ENCODE results near the gene FCER1G.

The FCER1G gene

DNA sequence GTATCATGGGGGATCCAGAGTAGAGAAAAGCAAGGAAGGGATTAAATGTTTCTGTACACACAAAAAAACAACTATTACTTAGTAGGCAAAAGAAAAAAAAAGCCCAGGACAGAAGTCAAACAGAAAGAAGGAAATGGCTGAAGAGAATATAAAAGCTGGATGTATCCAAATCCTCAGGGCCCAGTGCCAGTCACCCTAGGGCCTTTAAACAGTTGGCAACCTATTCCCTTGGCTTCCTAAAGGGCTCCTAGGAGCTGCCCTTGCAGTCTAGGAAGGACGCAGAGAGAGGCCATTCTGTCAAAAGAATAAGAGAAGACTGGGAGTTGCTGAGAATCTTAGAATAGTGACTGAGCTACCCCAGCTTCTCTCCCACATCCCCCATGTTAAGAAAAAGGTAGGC, 42.7 kb upstream of the FCER1G start:
- TF ChIP-seq, protein P1, sequence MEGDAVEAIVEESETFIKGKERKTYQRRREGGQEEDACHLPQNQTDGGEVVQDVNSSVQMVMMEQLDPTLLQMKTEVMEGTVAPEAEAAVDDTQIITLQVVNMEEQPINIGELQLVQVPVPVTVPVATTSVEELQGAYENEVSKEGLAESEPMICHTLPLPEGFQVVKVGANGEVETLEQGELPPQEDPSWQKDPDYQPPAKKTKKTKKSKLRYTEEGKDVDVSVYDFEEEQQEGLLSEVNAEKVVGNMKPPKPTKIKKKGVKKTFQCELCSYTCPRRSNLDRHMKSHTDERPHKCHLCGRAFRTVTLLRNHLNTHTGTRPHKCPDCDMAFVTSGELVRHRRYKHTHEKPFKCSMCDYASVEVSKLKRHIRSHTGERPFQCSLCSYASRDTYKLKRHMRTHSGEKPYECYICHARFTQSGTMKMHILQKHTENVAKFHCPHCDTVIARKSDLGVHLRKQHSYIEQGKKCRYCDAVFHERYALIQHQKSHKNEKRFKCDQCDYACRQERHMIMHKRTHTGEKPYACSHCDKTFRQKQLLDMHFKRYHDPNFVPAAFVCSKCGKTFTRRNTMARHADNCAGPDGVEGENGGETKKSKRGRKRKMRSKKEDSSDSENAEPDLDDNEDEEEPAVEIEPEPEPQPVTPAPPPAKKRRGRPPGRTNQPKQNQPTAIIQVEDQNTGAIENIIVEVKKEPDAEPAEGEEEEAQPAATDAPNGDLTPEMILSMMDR (IDR thresholded peaks at IDR 0.05; ENCODE audit: low read depth, low read length, missing control alignments) = no peak
- H3K4me3 ChIP-seq (ENCODE audit: low read depth, low read length) = no peak overlapping the region
- DNase-seq (ENCODE audit: low read depth) = no peak

DNA sequence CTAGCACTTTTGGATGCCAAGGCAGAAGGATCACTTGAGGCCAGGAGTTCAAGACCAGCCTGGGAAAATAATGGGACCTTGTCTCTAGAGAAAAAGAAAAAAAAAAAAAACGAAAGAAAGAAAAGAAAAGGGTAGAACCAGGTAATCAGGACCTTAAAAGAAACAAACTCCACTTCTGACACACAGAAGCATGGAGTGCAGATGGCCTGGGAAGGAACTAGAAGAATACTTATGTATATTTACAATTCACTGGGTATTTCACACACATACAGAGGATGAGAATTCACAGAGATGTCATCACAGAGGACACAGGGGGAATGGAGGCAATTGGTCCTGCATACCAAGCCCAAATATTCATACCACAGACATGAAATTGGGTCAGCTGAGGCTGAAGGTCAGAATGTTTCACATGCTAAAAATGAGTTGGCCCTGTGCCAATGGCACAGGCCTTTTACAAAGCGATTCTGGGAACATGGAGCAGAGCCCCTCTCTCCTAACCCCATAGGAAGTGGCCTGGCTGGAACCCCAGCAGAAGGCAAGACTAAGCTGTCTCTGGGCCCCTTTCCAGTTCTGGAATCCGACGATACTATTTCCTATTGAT, 42.2 kb upstream of the FCER1G start:
- DNase-seq (ENCODE audit: low read depth) = no peak
- H3K4me3 ChIP-seq (ENCODE audit: low read depth, low read length) = no peak overlapping the region
- TF ChIP-seq, protein P1 (IDR thresholded peaks at IDR 0.05; ENCODE audit: low read depth, low read length, missing control alignments) = no peak

DNA sequence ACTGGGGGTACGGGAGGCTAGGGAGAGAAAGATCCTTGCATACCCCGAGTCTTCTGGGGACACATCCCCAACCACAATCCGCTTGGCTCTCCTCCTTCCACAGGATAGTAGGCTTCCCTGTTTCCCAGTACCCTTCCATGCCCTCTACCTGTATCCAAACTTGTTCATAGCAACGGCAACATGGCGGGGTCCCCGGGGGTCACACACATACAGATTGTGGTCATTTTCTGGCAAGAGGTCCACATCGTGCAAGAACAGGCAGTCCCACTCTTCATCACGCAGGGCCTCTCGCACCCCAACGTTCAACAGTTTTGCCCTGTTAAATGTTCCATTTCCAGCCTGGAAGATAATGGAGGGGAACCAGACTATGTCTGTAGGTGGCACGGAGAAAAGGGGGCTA, 41.4 kb upstream of the FCER1G start:
- no peak for DNase-seq (ENCODE audit: low read depth)
- no peak overlapping the region for H3K4me3 ChIP-seq (ENCODE audit: low read depth, low read length)
- TF ChIP-seq, protein P1 (IDR thresholded peaks at IDR 0.05; ENCODE audit: low read depth, low read length, missing control alignments) = no peak

DNA sequence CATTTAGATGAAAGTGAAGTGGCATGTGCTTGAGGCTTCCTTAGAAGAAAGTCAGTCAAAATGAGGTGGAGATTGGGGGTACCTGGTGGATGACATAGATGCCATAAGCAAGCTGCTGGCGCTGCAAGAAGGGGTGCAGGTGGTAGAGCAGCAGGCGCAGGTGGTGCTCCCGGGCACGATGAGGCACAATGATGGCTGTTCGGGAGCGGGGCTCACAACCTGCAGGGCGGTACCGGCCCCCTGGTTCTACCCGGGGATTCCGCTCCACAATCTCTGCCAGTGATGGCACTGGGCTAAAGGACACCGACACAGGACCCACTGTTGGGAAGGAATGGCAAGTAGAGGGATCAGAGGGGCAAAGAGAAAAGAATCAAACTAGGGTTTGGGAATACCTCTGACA, 40.2 kb upstream of the FCER1G start:
- DNase-seq (ENCODE audit: low read depth) = no peak
- TF ChIP-seq, protein P1 (IDR thresholded peaks at IDR 0.05; ENCODE audit: low read depth, low read length, missing control alignments) = no peak
- no peak overlapping the region for H3K4me3 ChIP-seq (ENCODE audit: low read depth, low read length)

DNA sequence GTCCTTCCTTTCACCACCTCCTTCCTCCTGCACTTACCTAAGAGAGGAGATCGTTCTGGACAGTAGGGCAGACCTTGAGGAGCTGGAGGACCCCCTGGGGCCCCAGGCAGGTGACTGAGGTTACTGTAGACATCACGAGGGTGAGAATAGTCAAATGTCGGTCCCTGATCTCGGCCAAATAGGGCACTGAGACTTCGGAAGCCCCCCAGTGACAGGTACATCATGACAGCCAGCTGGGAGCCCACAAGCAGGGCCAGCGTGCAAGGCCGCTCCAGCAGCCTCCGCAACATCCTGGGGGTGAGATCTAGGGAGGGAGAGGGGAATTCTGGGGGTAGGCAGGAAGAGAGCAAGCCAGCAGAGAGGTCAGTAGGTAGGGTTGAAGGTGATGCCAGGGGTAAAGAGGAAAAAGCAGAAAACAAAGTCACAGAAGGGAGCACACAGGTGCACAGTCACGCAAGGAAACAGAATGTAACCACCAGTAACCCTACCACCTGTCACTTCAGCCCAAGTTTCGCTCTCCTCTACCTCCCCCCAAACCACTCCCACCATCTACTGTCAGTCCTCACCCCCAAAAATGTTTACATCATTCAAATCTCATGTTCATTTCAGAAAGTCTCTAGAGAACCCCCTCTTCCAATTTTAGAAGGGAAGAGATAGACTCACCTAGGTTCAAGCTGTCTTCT, 39.2 kb upstream of the FCER1G start:
- no peak for DNase-seq (ENCODE audit: low read depth)
- H3K4me3 ChIP-seq (ENCODE audit: low read depth, low read length) = peak overlapping the region; percentile 67
- TF ChIP-seq, protein P1 (IDR thresholded peaks at IDR 0.05; ENCODE audit: low read depth, low read length, missing control alignments) = no peak

DNA sequence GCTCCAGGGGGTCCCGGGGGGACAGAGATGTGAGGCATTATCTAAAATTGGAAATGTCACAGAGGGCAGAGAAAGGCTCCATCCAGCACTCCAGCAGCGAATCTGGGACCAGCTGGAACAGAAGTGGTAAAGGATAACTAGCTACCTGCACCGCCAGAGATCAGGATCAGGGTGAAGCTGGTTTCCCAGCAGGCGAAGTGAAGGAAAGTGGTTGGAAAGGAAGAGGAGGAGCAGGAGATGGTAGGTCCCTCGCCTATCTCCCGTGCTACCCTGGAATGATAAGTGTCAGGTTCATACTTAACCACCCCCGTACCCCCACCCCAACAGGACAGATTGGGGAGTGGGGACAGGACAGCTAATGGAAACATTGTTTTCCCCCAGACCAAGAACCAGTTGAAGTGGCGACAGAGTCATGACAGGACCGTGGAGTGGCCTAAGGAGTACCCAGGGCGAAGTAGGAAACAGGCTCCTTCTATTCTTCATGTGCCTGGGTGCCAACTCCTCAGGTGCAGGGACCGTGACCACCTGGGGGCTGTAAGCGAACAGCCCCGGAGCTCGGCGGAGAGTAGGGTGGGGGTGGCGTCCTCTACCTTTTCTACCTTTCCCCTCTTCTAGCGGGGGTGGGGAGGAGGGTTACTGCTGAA, 38.5 kb upstream of the FCER1G start:
- peak overlapping the region; percentile 67 for H3K4me3 ChIP-seq (ENCODE audit: low read depth, low read length)
- no peak for DNase-seq (ENCODE audit: low read depth)
- TF ChIP-seq, protein P1 (IDR thresholded peaks at IDR 0.05; ENCODE audit: low read depth, low read length, missing control alignments) = no peak

Measured in GM12864 (cell line).